Measurements from ENCODE around the gene NXNL1. TPM values are rescaled to one million over a fixed set of nuclear protein-coding genes. Genes with fewer than 3 reads are reported as not detected.

Gene NXNL1
- total RNA-seq, 1 donor = not detected

DNA sequence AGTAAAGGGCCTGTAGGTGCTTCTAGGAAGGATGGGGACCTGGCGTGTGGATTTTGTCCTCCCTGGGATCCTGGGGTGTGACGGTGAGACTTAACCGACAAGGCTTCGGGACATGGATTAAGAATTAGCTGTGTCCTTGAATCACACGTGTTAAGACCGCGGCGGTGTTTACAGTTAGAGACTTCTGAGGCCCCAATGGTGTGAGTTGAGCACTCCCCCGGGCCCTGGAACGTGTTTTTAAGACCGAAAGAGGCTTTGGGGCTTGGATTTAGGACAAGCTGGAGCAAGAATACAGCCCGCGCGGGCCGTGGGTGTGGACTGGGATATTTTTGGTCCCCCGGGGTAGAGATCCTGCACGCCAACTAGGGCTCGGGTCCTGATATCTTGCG, 8.4 kb upstream of the NXNL1 start:
- Histone ChIP-seq H3K79me2 (ENCODE audit: insufficient read depth, low read length) (peaks cover 33% of the 10 kb centered on the region), H4K20me1 (ENCODE audit: insufficient read depth, low read length) (peaks cover 15% of the 10 kb centered on the region), H3K27ac (ENCODE audit: low read depth, low read length) (peak overlapping the region; percentile 72), H3K9me3 (ENCODE audit: low read depth, low read length) (no peaks in the 10 kb centered on the region), H2AFZ (ENCODE audit: low read length) (peak overlapping the region; percentile 92), H3K4me2 (ENCODE audit: insufficient read depth, low read length) (peak overlapping the region; percentile 92), H3K36me3 (ENCODE audit: insufficient read depth, low read length) (no peaks in the 10 kb centered on the region), H3K4me1 (ENCODE audit: insufficient read depth, low read length) (peaks cover 28% of the 10 kb centered on the region), H3K27me3 (ENCODE audit: insufficient read depth, low read length) (no peaks in the 10 kb centered on the region), H3K4me3 (ENCODE audit: insufficient read depth, low read length) (peak overlapping the region; percentile 86)
- TF ChIP-seq, protein P1, sequence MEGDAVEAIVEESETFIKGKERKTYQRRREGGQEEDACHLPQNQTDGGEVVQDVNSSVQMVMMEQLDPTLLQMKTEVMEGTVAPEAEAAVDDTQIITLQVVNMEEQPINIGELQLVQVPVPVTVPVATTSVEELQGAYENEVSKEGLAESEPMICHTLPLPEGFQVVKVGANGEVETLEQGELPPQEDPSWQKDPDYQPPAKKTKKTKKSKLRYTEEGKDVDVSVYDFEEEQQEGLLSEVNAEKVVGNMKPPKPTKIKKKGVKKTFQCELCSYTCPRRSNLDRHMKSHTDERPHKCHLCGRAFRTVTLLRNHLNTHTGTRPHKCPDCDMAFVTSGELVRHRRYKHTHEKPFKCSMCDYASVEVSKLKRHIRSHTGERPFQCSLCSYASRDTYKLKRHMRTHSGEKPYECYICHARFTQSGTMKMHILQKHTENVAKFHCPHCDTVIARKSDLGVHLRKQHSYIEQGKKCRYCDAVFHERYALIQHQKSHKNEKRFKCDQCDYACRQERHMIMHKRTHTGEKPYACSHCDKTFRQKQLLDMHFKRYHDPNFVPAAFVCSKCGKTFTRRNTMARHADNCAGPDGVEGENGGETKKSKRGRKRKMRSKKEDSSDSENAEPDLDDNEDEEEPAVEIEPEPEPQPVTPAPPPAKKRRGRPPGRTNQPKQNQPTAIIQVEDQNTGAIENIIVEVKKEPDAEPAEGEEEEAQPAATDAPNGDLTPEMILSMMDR (IDR thresholded peaks at IDR 0.05; ENCODE audit: extremely low read depth, low read depth, low read length) = no peak
- peak; percentile 56 for DNase-seq (ENCODE audit: insufficient read length, low spot score, missing footprints)

DNA sequence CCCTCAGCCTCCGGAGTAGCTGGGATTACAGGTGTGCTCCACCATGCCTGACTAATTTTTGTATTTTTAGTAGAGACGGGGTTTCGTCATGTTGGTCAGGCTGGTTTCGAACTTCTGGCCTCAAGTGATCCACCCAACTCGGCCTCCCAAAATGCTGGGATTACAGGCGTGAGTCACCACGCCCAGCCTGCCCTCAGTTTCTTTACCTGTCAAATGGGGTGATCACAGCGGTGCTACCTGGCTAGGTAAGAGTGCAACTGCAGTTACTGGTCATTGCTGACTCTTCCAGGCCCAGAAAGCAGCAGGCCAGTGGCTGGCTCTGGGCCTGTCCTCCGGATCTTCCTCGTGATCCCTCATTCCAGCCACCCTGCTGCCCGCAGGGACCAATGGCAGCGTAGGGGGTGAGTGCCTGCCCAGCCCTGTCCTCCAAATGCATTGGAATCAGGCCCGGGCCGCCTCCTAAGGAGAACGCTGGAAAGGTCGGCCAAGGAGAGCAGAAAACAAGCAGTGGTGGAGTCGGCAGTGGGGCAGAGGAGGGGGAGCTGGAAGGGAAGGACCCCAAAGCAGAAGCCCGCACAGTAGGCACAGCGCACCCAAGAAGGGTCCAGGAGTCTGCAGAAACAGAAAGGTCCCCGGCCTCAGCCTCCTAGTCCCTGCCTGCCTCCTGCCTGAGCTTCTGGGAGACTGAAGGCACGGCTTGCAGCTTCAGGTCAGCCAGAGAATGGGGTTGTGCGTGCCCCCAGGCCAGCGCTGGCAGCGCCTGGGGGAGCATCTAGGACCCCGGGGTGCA, 7.8 kb upstream of the NXNL1 start:
- Histone ChIP-seq H3K4me1 (ENCODE audit: insufficient read depth, low read length) (peaks cover 28% of the 10 kb centered on the region), H3K27ac (ENCODE audit: low read depth, low read length) (peak overlapping the region; percentile 72), H3K79me2 (ENCODE audit: insufficient read depth, low read length) (peaks cover 28% of the 10 kb centered on the region), H3K4me3 (ENCODE audit: insufficient read depth, low read length) (peak overlapping the region; percentile 86), H3K9me3 (ENCODE audit: low read depth, low read length) (no peaks in the 10 kb centered on the region), H3K4me2 (ENCODE audit: insufficient read depth, low read length) (peak overlapping the region; percentile 92), H3K36me3 (ENCODE audit: insufficient read depth, low read length) (no peaks in the 10 kb centered on the region), H2AFZ (ENCODE audit: low read length) (peak overlapping the region; percentile 92), H3K27me3 (ENCODE audit: insufficient read depth, low read length) (no peaks in the 10 kb centered on the region), H4K20me1 (ENCODE audit: insufficient read depth, low read length) (peaks cover 15% of the 10 kb centered on the region)
- peak; percentile 31 for DNase-seq (ENCODE audit: insufficient read length, low spot score, missing footprints)
- TF ChIP-seq, protein P1 (IDR thresholded peaks at IDR 0.05; ENCODE audit: extremely low read depth, low read depth, low read length) = no peak

DNA sequence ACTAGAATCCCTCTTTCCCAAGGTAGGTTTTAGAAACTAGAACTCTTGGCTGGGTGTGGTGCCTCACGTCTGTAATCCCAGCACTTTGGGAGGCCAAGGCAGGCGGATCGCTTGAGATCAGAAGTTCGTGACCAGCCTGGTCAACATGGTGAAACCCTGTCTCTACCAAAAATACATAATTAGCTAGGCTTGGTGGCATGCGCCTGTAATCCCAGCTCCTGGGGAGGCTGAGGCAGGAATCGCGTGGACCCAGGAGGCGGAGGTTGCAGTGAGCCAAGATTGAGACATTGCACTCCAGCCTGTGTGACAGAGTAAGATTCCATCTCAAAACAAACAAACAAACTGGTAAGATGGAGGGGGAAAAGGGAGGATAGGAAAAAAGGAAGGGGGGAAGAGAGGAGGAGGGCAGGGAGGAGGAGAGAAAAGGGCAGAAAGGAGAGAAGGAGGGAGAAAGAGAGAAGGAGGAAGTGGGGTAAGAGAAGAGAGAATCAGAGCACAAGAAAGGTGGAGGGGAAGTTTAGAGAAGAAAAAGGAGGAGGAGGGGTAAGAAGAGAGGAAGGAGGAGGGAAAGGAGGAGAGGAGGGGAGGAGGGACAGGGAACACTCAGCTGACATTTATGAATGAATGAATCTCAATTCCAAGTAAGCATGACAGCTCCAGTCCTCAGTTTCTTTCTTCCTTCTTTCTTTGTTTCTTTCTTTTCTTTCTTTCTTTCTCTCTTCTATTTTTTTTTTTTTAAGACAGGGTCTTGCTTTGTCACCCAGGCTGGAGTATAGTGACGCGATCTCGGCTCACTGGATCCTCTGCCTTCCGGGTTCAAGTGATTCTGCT, 7.0 kb upstream of the NXNL1 start:
- H3K27ac ChIP-seq (ENCODE audit: low read depth, low read length) = no peak overlapping the region
- TF ChIP-seq, protein P1 (IDR thresholded peaks at IDR 0.05; ENCODE audit: extremely low read depth, low read depth, low read length) = no peak
- H3K4me1 ChIP-seq (ENCODE audit: insufficient read depth, low read length) = peaks cover 23% of the 10 kb centered on the region
- H3K79me2 ChIP-seq (ENCODE audit: insufficient read depth, low read length) = peaks cover 21% of the 10 kb centered on the region
- no peak for DNase-seq (ENCODE audit: insufficient read length, low spot score, missing footprints)
- H3K4me3 ChIP-seq (ENCODE audit: insufficient read depth, low read length) = no peak overlapping the region
- H3K27me3 ChIP-seq (ENCODE audit: insufficient read depth, low read length) = no peaks in the 10 kb centered on the region
- H3K4me2 ChIP-seq (ENCODE audit: insufficient read depth, low read length) = no peak overlapping the region
- peaks cover 11% of the 10 kb centered on the region for H4K20me1 ChIP-seq (ENCODE audit: insufficient read depth, low read length)
- no peaks in the 10 kb centered on the region for H3K36me3 ChIP-seq (ENCODE audit: insufficient read depth, low read length)
- peak overlapping the region; percentile 92 for H2AFZ ChIP-seq (ENCODE audit: low read length)
- no peaks in the 10 kb centered on the region for H3K9me3 ChIP-seq (ENCODE audit: low read depth, low read length)

DNA sequence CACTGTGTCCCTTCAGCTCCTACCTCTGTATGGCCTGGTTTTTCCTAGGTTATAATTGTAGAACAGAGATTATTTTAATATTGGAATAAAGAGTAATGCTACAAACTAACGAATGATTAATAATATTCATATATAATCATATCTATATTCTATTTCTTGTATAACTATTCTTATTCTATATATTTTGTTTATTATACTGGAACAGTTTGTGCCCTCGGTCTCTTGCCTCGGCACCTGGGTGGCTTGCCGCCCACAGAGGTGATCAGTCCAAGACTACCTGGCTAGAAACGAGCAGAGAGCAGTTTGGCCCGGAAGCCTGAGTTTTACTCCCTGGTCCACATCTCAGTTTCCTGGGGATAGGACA, 5.7 kb upstream of the NXNL1 start:
- Histone ChIP-seq H3K9me3 (ENCODE audit: low read depth, low read length) (no peaks in the 10 kb centered on the region), H3K79me2 (ENCODE audit: insufficient read depth, low read length) (peaks cover 11% of the 10 kb centered on the region), H3K4me2 (ENCODE audit: insufficient read depth, low read length) (peak overlapping the region; percentile 24), H3K27me3 (ENCODE audit: insufficient read depth, low read length) (no peaks in the 10 kb centered on the region), H3K36me3 (ENCODE audit: insufficient read depth, low read length) (no peaks in the 10 kb centered on the region), H4K20me1 (ENCODE audit: insufficient read depth, low read length) (peaks cover 4% of the 10 kb centered on the region), H3K27ac (ENCODE audit: low read depth, low read length) (no peak overlapping the region), H3K4me1 (ENCODE audit: insufficient read depth, low read length) (peaks cover 19% of the 10 kb centered on the region), H3K4me3 (ENCODE audit: insufficient read depth, low read length) (no peak overlapping the region), H2AFZ (ENCODE audit: low read length) (no peak overlapping the region)
- TF ChIP-seq, protein P1 (IDR thresholded peaks at IDR 0.05; ENCODE audit: extremely low read depth, low read depth, low read length) = no peak
- DNase-seq (ENCODE audit: insufficient read length, low spot score, missing footprints) = no peak
